GM21526 (cell line): ENCODE results near the gene CEND1.

Source experiments
- ATAC-seq: cut with Tn5 transposase; IDR thresholded peaks from one replicate; pipeline ENCODE4 v1.9.1; 2021; ENCODE audit warnings: moderate library complexity; ENCODE audit not compliant: unreplicated experiment, low FRiP score

CEND1 gene

DNA sequence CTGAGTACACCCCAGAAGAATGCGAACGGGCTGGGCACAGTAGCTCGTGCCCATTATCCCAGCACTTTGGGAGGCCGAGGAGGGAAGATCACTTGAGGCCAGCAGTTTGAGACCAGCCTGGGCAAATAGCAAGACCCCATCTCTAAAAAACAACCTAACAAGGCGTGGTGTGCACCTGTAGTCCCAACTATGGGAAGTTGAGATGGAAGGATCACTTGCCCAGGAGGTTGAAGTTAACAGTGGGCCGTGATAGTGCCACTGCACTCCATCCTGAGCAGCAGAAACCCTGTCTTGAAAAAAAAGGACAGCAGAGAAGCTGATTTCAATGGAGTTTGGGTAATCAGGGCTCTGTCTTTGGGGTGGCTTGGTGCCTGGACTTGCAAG, 23.2 kb upstream of the CEND1 start:
- ATAC-seq, result no peak

DNA sequence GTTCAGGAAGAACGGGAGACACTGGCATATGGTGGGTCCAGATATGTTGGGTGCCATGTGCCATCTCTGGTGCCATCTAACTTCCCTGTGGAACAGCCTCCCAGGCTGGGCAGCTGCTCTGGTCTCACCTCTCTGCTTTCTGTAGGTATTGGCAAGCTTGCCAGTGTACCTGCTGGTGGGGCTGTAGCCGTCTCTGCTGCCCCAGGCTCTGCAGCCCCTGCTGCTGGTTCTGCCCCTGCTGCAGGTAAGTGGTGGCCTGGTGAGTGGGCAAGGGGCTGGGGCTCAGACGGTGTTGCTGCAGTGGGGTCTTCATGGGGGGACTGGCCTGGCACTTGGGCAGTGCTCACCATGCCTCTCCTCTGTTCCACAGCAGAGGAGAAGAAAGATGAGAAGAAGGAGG, 22.5 kb upstream of the CEND1 start:
- ATAC-seq, result no peak

DNA sequence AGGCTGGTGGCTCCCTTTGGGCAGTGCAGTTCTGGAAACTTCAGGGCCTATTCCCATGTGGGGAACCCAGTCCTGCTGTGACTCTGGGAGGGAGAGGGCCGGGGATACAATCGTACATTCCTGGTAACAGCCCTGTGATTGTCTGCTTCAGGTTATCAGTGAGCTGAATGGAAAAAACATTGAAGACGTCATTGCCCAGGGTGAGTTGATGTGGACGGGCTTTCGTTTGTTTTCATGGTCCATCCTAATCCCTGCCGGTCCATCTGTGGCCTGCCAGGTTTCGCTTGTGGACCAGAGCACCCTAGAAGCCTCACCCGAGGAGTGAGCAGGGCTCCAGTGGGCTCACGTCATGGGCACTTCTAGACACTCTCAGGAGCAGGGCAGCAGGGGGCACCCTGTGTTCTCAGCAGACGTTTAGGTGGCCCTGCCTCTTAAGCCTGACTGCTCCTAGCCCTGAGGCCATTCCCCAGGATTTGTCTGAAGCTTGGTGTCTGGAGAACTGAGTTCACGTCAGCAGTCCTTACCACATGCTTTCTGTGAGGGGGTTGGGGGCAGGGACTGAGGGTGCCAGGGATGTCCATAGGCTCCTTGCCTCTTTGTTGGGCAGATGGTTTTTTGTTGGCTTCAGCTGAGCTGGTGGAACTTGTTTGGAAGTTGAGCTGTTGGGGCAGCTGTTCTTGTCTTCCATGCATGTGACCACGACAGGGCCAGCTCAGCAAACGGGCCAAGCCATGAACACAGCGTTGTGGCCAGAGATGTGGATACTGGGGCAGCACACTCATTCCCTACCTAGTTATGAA, 21.8 kb upstream of the CEND1 start:
- ATAC-seq, result no peak

DNA sequence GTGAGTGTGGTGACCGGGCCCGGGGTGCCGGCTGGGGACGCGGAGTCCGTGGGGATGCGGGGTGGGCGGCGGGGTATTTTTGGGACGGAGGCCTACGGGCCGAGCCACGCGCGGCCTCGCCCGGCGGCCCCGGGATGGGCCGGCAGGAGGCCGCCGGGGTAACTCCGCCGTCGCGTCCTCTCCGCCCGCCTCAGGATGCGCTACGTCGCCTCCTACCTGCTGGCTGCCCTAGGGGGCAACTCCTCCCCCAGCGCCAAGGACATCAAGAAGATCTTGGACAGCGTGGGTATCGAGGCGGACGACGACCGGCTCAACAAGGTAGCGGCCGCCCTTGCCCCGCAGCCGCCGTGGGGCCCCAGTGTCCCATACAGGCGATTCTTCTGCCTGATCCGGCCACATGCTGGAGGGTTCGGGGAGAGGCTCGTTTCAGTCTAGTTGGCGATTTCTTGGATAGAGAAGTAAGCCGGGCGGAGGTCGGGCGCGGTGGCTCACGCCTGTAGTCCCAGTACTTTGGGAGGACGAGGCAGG, 20.2 kb upstream of the CEND1 start:
- ATAC-seq, result no peak

DNA sequence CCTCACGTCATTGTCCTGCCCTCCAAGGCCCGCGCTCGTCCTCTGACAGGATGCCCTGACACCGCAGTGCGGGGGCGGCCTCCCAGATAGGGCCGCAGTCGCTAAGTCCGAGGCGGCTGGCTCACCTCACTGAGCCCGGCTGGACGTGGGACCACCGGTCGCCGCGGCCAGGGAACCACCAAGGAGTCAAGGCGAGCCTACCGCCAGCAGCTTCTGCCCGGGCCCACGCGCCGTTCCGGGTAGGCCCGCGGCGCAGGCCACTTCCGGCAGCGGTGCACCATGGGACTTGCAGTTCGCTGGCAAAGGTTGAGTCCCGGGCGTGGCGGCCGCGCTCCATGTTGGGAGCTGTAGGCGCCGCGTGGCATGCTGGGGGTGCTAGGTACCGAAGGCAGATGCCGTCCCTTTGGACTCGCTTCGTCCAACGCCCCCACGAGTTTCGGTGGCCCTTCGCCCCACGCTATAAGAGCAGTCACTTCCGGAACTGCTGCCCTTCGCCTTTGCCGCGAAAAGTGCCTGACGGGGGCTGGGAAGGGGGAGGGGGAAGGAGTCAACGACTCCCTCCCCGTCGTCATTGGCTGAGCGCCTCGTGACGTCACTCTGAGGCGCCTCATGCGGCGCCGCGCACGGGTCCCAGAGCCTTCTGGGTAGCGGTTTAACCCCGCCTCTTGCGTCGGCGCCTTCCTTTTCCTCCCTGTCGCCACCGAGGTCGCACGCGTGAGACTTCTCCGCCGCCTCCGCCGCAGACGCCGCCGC, 19.6 kb upstream of the CEND1 start, which contains the start of gene RPLP2:
RPLP2 (plus strand) TSS at position 681 of the 753 bp plus-strand sequence. CDS start 268 bp downstream, outside the sequence.
- ATAC-seq, result peak; percentile 60

DNA sequence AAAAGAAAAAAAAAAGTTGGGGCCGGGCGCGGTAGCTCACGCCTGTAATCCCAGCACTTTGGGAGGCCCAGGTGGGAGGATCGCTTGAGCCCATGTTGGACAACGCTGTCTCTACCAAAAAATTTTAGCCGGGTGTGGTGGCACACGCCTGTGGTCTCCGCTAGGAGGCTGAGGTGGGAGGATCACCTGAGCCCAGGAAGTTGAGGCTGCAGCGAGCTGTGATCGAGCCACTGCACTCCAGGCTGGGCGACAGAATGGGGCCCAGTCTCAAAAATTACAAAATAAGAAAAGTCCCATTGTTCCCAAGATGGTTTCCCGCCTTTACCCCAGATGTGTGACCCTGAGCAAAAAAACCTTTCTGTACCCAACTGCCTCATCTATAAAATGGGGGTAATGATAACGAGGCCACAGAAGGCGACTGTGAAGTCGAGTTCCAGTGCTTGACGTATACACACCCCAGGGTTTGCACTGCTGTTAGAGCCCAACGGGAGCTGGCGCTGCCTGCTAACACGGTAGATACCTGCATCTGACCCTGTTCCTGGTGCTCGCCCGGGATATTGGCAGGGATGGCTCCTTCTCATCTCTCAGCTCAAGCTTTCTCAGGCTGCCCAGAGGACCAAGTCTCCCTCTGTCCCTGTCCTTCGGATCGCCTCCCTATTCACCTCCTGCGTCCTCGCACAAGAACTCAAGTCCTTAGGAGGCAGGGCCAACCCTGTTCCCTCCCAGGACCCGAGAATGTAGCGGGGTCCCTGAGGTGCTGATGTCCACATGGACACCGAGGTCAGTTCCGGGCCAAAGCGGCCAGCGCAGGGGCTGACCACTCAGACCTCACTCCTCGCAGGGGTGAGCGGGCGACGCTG, 18.8 kb upstream of the CEND1 start:
- ATAC-seq, result no peak

DNA sequence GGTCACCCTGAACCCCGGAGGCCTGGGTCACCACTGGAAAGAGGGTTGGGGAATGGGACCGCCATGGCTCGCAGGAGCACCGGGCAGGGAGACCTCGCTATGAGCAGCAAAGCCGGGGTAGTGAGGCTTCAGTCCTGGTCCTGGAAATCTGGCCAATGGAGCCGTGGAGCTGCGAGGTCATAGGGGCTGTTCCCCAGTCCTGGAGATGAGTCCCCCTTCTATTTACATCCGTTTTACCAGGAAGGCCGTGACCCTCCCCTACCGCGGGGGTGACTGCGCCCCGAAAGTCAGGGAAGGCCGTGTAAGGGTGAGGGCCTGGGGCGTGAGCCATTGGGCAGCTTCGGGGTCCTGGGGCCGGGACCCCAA, 14.7 kb upstream of the CEND1 start:
- no peak for ATAC-seq

DNA sequence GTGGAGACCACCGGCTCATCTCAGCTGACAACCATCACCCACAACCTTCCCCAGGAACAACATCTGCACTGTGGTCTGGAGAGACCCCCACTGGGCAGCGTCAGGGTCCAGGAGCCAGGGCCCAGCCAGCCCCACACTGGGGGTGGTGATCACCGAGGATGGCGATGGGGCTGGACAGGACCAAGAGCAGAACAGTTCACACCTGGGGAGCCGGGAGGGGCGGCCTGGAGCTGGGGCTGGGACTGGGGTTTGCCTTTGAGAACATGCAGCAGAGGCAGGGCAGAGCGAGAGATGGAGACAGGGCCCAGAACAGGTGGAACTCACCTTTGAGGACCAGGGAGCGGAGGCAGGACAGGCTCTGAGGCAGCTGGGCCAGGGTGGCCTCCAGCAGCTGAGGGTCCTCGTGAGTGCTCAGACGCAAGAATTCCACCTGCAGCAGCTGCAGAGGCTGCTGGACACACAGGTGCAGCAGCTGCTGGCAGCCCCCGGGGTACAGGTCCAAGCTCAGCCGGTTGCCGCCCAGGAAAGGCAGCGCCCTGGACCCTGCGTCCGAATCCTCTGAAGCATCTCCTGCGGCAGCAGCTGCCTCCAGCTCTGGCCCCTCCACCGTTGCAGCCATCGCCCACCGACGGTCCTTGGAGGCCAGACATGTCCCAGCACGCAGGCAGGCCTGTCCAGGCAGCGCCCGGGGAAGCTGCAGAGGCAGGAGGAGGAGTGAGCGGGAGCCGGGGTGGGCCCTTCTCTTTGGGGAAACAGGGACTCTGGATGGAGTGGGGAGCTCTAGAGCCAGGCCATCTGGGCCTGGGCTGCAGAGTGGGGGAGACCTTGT, 14.1 kb upstream of the CEND1 start:
- ATAC-seq, result no peak

DNA sequence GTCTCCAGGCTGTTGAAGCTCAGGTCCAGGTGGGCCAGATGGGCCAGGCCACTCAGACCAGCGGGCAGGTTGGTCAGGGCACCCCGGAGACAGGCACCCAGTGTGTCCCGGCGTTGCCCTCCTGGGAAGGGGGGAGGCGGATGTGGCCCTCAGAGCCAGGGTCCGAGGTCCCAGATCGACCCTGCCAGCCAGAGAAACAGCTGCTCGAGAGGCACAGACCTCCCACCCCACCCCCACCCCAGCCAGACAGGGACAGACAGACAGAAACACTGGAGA, 13.5 kb upstream of the CEND1 start:
- no peak for ATAC-seq

DNA sequence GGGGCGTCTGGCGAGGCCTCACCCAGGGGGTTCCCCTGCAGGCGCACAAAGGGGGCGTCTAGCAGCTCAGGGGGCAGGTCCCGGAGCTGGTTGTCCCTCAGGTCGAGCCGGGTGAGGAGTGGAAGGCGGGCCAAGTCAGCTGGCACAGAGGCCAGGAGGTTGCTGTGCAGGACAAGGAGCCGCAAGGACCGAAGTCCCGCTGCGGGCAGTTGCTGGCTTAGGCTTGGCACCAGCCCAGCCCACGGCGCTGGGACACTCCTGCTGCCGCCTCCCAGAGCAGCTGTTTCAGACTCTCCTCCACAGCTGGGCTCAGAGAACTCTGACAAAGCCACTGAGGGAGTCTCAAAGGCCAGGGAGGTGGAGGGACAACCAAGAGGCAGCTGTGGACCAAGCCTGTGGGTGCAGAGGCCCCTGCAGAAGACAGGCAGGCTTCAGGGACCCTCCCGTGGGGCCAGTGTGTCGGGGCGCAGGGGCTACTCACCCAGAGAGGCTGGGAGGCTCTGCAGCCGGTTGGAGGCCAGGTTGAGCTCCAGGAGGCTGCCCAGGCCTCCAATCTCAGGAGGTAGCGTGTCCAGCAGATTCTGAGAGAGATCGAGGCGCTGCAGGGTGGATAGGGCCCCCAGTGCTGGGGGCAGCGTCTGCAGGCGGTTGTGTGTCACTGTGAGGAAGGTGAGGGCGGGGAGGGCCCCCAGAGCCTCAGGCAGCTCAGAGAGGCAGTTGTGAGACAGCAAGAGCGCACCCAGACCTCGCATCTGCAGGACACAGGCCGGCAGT, 13.0 kb upstream of the CEND1 start:
- no peak for ATAC-seq

DNA sequence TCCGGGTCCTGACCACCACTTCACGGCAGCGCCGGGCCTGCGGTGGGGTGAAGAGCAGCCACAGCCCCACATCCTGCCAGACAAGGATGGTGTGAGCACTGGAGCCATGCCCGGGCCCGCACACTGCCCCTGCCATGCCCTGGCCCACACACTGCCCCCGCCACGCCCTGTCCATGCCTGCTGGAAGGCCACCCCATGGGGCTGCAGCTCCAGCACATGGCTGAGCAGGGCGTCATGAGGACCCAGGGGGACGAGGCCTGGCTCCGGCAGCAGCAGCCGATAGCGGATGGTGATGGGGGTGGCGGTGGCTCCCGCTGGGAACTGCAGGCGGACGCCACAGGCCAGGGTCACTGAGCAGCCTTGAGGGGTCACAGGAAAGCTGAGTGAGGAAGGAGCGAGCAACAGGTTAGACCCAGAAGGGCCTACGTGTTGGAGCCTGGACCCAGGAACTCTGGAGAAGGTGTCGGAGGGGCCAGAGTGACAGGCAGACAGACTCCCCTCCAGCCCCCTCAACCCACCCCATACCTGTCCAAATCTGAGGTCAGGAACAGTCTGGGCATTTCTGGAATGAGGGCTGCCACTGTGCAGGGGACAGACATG, 12.2 kb upstream of the CEND1 start:
- no peak for ATAC-seq

DNA sequence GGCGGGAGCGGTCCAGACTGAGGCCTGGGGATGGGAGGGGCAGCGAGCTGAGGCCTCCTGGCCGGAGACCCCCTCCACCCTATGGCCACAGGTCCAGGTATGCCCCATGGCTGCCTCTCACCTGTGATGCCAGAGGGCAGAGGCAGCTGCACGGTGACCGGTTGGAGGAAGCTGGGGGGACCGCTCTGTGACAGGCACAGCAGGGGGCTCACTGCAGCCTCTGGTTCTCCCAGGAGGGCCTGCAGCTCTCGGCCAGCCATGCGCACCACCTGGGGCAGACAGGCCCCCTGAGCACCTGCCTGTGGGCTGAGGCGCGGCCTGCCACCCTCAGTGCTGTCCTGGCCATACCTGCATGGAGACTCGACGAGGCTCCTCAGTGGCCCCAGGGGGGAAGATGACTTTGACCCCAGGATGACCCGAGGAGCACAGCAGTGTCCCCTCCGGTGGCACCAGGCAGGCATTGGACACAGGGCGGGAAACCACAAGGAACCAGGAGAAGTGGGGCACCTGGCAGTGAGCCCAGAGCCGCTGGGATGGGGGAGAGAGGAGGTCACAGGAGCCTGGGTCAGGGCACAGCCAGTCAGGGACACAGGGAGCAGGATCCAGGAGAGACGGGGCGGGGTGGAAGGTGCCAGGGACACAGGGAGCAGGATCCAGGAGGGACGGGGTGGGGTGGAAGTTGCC, 11.3 kb upstream of the CEND1 start:
- no peak for ATAC-seq

DNA sequence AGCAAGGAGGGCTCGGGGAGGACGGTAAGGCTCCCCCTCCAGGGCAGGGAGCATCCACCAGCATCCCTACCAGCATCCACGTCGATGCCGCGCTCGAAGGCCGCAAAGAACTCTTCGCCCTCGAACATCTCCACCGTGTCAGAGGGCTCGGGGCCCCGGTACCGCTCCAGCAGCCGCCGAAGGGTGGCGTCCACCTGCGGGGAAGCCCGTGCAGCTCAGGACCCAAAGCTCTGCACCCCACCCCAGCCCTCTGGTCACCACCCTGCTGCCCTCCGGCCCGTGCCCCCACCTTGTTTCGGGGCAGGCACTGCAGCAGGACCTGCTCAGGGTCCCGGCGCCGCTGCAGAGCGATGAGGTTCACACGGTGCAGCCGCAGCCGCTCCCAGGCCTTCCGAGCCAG, 10.6 kb upstream of the CEND1 start:
- ATAC-seq, result no peak

DNA sequence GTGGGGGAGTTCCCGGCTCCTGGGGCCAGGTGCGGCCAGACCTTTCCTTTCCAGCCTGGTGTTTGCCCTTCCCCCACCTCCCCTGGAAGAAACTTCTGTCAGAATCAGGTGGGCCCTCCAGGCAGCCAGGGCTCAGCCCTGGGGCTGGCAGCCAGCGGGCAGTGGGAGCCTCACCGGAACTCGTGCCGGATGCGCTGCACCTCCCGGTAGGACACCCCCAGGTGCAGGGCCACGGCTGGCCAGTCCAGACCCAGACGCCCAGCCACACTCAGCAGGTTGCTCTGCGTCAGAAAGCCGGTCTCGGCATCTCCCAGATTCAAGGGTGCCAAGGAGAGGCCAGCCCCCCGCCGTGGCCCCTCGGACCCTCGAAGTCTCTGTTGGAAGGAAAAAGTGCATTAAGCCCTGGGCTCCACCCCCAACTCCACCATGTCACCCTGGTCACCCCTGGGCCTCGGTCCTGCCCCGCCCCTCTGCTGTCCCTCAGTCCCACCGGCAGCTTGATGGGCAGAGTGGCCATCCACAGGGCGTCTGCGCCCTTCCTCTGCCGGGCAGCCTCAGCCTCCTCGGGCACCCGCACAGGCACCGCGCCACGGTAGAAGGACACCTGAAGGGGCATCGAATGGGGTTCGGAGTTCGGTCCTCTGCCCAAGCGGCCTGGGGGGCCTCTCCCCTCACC, 9.9 kb upstream of the CEND1 start:
- ATAC-seq, result no peak

DNA sequence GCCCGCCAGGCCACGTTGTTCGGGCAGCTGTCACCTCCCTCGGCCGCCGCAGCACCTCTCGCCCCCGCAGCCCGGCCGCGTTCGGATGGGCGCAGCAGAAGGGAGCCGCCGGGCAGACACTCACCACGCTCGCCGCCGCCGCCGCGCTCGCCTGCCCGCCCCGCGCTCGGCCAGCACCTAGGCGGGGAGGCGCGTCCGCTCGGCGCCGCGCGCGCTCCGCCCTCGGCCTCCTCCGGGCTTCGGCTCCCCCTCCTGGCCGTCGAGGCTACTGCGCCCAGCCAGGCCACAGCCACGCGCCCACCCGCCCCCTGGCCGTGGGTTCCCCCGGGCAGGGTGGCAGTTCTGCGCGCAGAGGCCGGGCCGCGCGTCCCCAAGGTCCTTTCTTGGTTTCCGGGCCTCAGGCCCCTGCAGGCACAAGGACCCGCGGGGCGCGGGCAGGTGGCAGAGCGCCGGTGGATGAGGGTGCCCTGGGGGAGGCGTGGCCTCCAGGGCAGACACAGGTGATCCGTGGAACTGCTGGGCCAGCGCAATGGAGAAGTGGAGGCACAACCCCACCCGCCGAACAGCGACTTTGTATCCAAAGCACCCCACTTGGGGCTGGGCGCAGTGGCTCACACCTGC, 8.3 kb upstream of the CEND1 start, which contains the start of gene SLC25A22:
SLC25A22 (minus strand) TSS at position 189 of the 621 bp plus-strand sequence. CDS start 3,275 bp downstream, outside the sequence.
- peak; percentile 55 for ATAC-seq

DNA sequence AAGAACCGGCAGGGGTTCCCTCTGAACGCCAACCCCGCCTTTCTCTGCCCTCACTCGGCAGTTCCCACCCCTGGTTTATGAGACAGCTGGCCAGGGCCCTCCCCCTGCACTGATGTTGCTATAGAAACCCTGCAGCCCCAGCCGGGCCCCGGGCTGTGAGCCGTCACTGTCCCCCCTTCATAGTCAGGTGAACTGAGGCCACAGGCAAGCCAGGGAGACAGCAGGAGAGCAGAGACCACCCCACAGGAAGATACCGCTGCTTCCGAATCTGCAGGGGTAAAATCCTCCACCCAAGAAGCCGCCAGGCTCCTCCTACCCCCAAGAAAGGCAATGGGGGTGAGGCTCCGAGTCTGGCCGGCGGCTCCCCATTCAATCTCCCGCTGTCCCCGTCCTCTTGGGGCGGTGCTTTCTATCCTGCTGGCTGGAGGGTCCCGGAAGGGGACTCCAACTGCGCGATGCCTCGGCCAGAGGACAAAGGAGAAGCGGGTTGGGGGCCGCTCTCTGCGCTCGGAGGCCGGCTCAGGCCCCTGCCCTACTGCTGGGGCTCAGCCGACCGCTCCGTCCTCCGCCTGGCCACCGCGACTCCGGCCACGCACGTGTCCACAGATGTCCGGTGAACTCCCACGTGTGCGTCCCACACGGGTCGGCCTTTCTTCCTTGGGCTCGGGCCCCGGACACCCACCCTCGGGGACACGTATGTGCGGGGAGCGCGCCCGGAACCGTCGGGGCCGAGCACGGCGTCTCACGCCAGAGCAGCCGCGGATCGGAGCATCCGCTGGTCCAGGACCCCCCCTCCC, 7.6 kb upstream of the CEND1 start:
- peak; percentile 36 for ATAC-seq
